Cardiac muscle cell (in vitro differentiated cells and primary cell): ENCODE measurements around the gene UGT1A7. TPM values are rescaled to one million over a fixed set of nuclear protein-coding genes. Genes with fewer than 3 reads are reported as not detected.

Source experiments
- DNase-seq, 2 donors: peaks; one replicate each; pipeline versions ENCODE4 v3.0.0 to v3.0.0-alpha.2; 2010 to 2017; ENCODE audit warnings: low read depth in 1 of 2, low spot score in 1 of 2
- H3K27ac ChIP-seq: fragments of 200-600 bp; sonication (generic); 2 replicates; pipeline ENCODE4 v1.5.1; 2016
- H3K27me3 ChIP-seq: fragments of 200-600 bp; sonication (generic); 2 replicates; pipeline ENCODE4 v1.6.0; 2016; ENCODE audit warnings: control low read depth
- H3K36me3 ChIP-seq: fragments of 200-600 bp; sonication (generic); 2 replicates; pipeline ENCODE4 v1.5.1; 2016; ENCODE audit warnings: control low read depth
- H3K4me1 ChIP-seq: fragments of 200-600 bp; sonication (generic); 2 replicates; pipeline ENCODE4 v1.8.1; 2017; ENCODE audit warnings: low read depth, mild to moderate bottlenecking, mixed run types
- H3K4me3 ChIP-seq: fragments of 200-600 bp; sonication (generic); 2 replicates; pipeline ENCODE4 v1.5.1; 2016; ENCODE audit warnings: mild to moderate bottlenecking
- H3K9me3 ChIP-seq: fragments of 200-600 bp; sonication (generic); 2 replicates; pipeline ENCODE4 v1.5.1; 2017; ENCODE audit warnings: low read depth, mild to moderate bottlenecking, control low read depth
- CTCF ChIP-seq: IDR thresholded peaks from 2 replicates; pipeline ENCODE4 v1.5.1; 2012; ENCODE audit warnings: low read depth, mild to moderate bottlenecking, low read length
- polyA plus RNA-seq: library from polyadenylated mRNA; unstranded; fragments of >200 nt; fragmentation: Nextera tagmentation; extraction: Ambion mirVana; gene quantifications from 2 replicates; pipeline ENCODE4 v1.2.1, GENCODE V29; 2016
- total RNA-seq: library from RNA; depleted of rRNA; stranded (reverse); fragments of >200 nt; gene quantifications from 2 replicates; pipeline ENCODE4 v1.2.3, GENCODE V29; 2016

Gene UGT1A7
- total and polyA plus RNA-seq, 2 experiments from 2014 or later, result not detected

GRCh38 chr2:233684640-233685039 lies 2.9 kb downstream of the UGT1A7 start:
- H3K27ac ChIP-seq, result no peak overlapping the region
- no peak overlapping the region for H3K4me3 ChIP-seq
- DNase-seq, result no peak
- H3K9me3 ChIP-seq, result no peaks in the 10 kb centered on the region
- no peaks in the 10 kb centered on the region for H3K27me3 ChIP-seq
- no peak for TF ChIP-seq CTCF
- H3K36me3 ChIP-seq, result no peaks in the 10 kb centered on the region
- no peaks in the 10 kb centered on the region for H3K4me1 ChIP-seq

GRCh38 chr2:233686928-233687327 lies 5.2 kb downstream of the UGT1A7 start:
- Histone ChIP-seq H3K4me1 (no peaks in the 10 kb centered on the region), H3K36me3 (no peaks in the 10 kb centered on the region), H3K4me3 (no peak overlapping the region), H3K9me3 (no peaks in the 10 kb centered on the region), H3K27me3 (no peaks in the 10 kb centered on the region), H3K27ac (no peak overlapping the region)
- TF ChIP-seq CTCF, result no peak
- peak in 1 of 2 donors; percentile 21 for DNase-seq

GRCh38 chr2:233688341-233688740 lies 6.6 kb downstream of the UGT1A7 start:
- no peaks in the 10 kb centered on the region for H3K27me3 ChIP-seq
- DNase-seq, result no peak
- H3K36me3 ChIP-seq, result no peaks in the 10 kb centered on the region
- H3K4me1 ChIP-seq, result no peaks in the 10 kb centered on the region
- H3K4me3 ChIP-seq, result no peak overlapping the region
- no peak for TF ChIP-seq CTCF
- no peak overlapping the region for H3K27ac ChIP-seq
- no peaks in the 10 kb centered on the region for H3K9me3 ChIP-seq

- no peak overlapping the region for H3K4me3 ChIP-seq
- TF ChIP-seq CTCF, result no peak
- H3K4me1 ChIP-seq, result no peaks in the 10 kb centered on the region
- H3K9me3 ChIP-seq, result no peaks in the 10 kb centered on the region
- H3K27me3 ChIP-seq, result no peaks in the 10 kb centered on the region
- no peak overlapping the region for H3K27ac ChIP-seq
- H3K36me3 ChIP-seq, result no peaks in the 10 kb centered on the region
- no peak for DNase-seq
Observed at GRCh38 chr2:233689031-233689430, 7.3 kb downstream of the UGT1A7 start.

- Histone ChIP-seq H3K9me3 (no peaks in the 10 kb centered on the region), H3K27ac (no peak overlapping the region), H3K27me3 (no peaks in the 10 kb centered on the region), H3K4me1 (no peaks in the 10 kb centered on the region), H3K4me3 (no peak overlapping the region), H3K36me3 (no peaks in the 10 kb centered on the region)
- TF ChIP-seq CTCF, result no peak
- DNase-seq, result peak in 1 of 2 donors; percentile 85
Observed at GRCh38 chr2:233689501-233689900, 7.8 kb downstream of the UGT1A7 start.

- no peaks in the 10 kb centered on the region for H3K36me3 ChIP-seq
- TF ChIP-seq CTCF, result no peak
- peak in 1 of 2 donors; percentile 65 for DNase-seq
- H3K4me1 ChIP-seq, result no peaks in the 10 kb centered on the region
- H3K9me3 ChIP-seq, result no peaks in the 10 kb centered on the region
- H3K4me3 ChIP-seq, result no peak overlapping the region
- H3K27ac ChIP-seq, result no peak overlapping the region
- no peaks in the 10 kb centered on the region for H3K27me3 ChIP-seq
Observed at GRCh38 chr2:233690444-233690843, 8.7 kb downstream of the UGT1A7 start.
